ENCODE results near the gene PSAP. TPM values are rescaled to one million over a fixed set of nuclear protein-coding genes. Genes with fewer than 3 reads are reported as not detected.

Gene PSAP
- total RNA-seq, 1 experiment from 2014 or later: 397 TPM

DNA sequence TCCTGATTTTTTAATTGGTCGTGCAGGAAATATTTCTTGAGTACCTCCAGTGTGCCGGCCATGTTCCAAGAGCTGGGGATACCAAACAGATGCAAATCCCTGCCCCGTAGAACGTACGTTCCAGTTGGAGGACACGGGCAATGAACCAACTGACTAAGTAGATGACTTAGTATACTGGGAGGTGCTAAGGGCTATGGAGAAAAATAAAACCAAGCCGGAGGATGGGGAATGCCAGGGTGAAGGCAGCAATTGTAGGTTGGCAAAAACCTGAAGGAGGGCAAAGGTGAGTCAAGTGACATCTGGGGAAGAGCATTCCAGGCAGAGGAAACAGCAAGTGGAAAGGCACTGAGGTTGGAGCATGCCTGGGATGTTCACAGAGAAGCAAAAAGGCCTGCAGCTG is 70.9 kb downstream of the PSAP start:
- CTCF ChIA-PET: no interaction called here
- Mint-ChIP-seq H3K36me3 (0 out of 2 replicates have a peak, but pooled peaks cover 2% of the 10 kb centered on the region), H3K9me3 (peaks cover 6% of the 10 kb centered on the region), H3K4me1 (peaks cover 19% of the 10 kb centered on the region), H3K27me3 (ENCODE audit: low read depth) (peaks cover 4% of the 10 kb centered on the region; the same call in 1 of the 2 replicates), H3K27ac (no peak overlapping the region), H3K4me3 (no peak overlapping the region)
- POLR2A ChIA-PET: no interaction called here
- DNase-seq (ENCODE audit: low spot score): no peak
- TF ChIP-seq ARID4B (CRISPR knock-in tag; IDR thresholded peaks at IDR 0.05; ENCODE audit: borderline replicate concordance) (no peak), EMX1 (CRISPR knock-in tag; IDR thresholded peaks at IDR 0.05) (no peak)
- ATAC-seq: no peak

- peaks cover 6% of the 10 kb centered on the region for H3K9me3 Mint-ChIP-seq
- no peak overlapping the region for H3K27ac Mint-ChIP-seq
- H3K27me3 Mint-ChIP-seq (ENCODE audit: low read depth): peaks cover 5% of the 10 kb centered on the region
- H3K4me3 Mint-ChIP-seq: no peak overlapping the region
- ATAC-seq (no peak), DNase-seq (ENCODE audit: low spot score) (no peak)
- TF ChIP-seq ZNF232 (CRISPR knock-in tag; IDR thresholded peaks at IDR 0.05): no peak
- TF ChIP-seq, protein P1, sequence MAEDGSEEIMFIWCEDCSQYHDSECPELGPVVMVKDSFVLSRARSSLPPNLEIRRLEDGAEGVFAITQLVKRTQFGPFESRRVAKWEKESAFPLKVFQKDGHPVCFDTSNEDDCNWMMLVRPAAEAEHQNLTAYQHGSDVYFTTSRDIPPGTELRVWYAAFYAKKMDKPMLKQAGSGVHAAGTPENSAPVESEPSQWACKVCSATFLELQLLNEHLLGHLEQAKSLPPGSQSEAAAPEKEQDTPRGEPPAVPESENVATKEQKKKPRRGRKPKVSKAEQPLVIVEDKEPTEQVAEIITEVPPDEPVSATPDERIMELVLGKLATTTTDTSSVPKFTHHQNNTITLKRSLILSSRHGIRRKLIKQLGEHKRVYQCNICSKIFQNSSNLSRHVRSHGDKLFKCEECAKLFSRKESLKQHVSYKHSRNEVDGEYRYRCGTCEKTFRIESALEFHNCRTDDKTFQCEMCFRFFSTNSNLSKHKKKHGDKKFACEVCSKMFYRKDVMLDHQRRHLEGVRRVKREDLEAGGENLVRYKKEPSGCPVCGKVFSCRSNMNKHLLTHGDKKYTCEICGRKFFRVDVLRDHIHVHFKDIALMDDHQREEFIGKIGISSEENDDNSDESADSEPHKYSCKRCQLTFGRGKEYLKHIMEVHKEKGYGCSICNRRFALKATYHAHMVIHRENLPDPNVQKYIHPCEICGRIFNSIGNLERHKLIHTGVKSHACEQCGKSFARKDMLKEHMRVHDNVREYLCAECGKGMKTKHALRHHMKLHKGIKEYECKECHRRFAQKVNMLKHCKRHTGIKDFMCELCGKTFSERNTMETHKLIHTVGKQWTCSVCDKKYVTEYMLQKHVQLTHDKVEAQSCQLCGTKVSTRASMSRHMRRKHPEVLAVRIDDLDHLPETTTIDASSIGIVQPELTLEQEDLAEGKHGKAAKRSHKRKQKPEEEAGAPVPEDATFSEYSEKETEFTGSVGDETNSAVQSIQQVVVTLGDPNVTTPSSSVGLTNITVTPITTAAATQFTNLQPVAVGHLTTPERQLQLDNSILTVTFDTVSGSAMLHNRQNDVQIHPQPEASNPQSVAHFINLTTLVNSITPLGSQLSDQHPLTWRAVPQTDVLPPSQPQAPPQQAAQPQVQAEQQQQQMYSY (CRISPR knock-in tag; IDR thresholded peaks at IDR 0.05): no peak
- TF ChIP-seq, protein P2, sequence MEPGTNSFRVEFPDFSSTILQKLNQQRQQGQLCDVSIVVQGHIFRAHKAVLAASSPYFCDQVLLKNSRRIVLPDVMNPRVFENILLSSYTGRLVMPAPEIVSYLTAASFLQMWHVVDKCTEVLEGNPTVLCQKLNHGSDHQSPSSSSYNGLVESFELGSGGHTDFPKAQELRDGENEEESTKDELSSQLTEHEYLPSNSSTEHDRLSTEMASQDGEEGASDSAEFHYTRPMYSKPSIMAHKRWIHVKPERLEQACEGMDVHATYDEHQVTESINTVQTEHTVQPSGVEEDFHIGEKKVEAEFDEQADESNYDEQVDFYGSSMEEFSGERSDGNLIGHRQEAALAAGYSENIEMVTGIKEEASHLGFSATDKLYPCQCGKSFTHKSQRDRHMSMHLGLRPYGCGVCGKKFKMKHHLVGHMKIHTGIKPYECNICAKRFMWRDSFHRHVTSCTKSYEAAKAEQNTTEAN (CRISPR knock-in tag; IDR thresholded peaks at IDR 0.05): no peak
- no peak for TF ChIP-seq MYBL2 (CRISPR knock-in tag; IDR thresholded peaks at IDR 0.05)
- TF ChIP-seq CBFB (CRISPR knock-in tag; IDR thresholded peaks at IDR 0.05; ENCODE audit: low read depth): no peak
- TF ChIP-seq, protein P3, sequence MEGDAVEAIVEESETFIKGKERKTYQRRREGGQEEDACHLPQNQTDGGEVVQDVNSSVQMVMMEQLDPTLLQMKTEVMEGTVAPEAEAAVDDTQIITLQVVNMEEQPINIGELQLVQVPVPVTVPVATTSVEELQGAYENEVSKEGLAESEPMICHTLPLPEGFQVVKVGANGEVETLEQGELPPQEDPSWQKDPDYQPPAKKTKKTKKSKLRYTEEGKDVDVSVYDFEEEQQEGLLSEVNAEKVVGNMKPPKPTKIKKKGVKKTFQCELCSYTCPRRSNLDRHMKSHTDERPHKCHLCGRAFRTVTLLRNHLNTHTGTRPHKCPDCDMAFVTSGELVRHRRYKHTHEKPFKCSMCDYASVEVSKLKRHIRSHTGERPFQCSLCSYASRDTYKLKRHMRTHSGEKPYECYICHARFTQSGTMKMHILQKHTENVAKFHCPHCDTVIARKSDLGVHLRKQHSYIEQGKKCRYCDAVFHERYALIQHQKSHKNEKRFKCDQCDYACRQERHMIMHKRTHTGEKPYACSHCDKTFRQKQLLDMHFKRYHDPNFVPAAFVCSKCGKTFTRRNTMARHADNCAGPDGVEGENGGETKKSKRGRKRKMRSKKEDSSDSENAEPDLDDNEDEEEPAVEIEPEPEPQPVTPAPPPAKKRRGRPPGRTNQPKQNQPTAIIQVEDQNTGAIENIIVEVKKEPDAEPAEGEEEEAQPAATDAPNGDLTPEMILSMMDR (IDR thresholded peaks at IDR 0.05): no peak
- TF ChIP-seq AR (CRISPR knock-in tag; IDR thresholded peaks at IDR 0.05): no peak
- no peak for TF ChIP-seq FOXP1 (CRISPR knock-in tag; IDR thresholded peaks at IDR 0.05; ENCODE audit: borderline replicate concordance)
- H3K4me1 Mint-ChIP-seq: peaks cover 19% of the 10 kb centered on the region
- CTCF ChIA-PET: no interaction called here
- 0 out of 2 replicates have a peak, but pooled peaks cover 2% of the 10 kb centered on the region for H3K36me3 Mint-ChIP-seq
- POLR2A ChIA-PET: no interaction called here
Measured at GRCh38 chr10:71779641-71780040, 71.4 kb downstream of the PSAP start.
